ENCODE measurements around the gene ZNF354C.

Gene ZNF354C

DNA sequence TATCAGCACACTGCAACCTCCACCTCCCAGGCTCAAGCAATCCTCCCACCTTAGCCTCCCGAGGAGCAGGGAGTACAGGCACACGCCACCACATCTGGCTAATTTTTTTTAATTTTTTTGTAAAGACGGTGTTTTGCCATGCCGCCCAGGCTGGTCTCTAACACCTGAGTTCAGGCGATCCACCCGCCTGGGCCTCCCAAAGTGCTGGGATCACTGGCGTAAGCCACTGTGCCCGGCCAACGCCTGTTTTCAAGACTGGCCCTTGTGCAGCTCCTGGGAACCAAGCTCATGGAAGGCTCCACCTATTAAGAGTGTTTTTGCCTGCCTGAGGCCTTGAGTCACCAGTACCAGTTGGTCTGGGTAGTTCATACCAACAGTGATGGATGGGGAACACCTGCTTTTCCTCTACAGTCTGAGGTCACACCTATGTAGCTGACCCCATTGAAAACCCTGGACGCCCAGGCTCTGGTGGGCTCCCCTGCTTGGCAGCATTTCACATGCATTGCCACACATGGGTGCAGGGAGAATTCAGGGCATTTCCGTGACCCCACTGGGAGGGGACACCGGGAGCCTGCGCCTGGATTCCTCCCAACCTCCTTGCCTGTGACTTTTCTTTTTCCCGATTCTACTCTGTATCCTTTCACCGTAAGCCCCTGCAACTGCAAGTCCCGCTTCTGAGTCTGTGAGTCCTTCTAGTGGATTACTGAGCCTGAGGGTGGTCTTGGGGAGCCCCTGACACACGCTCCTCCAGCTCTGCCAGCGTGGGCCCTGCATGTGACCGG, 63.5 kb downstream of the ZNF354C start:
- no peak for DNase-seq (ENCODE audit: low read depth)
- TF ChIP-seq MYC (IDR thresholded peaks at IDR 0.05; ENCODE audit: low read depth, low read length) (no peak), POLR2A (IDR thresholded peaks at IDR 0.05; ENCODE audit: extremely low read depth, insufficient read length) (no peak)
- TF ChIP-seq, protein P1, sequence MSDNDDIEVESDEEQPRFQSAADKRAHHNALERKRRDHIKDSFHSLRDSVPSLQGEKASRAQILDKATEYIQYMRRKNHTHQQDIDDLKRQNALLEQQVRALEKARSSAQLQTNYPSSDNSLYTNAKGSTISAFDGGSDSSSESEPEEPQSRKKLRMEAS (IDR thresholded peaks at IDR 0.05; ENCODE audit: low read depth, low read length), result no peak
- TF ChIP-seq, protein P2, sequence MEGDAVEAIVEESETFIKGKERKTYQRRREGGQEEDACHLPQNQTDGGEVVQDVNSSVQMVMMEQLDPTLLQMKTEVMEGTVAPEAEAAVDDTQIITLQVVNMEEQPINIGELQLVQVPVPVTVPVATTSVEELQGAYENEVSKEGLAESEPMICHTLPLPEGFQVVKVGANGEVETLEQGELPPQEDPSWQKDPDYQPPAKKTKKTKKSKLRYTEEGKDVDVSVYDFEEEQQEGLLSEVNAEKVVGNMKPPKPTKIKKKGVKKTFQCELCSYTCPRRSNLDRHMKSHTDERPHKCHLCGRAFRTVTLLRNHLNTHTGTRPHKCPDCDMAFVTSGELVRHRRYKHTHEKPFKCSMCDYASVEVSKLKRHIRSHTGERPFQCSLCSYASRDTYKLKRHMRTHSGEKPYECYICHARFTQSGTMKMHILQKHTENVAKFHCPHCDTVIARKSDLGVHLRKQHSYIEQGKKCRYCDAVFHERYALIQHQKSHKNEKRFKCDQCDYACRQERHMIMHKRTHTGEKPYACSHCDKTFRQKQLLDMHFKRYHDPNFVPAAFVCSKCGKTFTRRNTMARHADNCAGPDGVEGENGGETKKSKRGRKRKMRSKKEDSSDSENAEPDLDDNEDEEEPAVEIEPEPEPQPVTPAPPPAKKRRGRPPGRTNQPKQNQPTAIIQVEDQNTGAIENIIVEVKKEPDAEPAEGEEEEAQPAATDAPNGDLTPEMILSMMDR (IDR thresholded peaks at IDR 0.05; ENCODE audit: low read depth, low read length), result no peak
- no peak overlapping the region for H3K4me3 ChIP-seq (ENCODE audit: low read depth, low read length)

DNA sequence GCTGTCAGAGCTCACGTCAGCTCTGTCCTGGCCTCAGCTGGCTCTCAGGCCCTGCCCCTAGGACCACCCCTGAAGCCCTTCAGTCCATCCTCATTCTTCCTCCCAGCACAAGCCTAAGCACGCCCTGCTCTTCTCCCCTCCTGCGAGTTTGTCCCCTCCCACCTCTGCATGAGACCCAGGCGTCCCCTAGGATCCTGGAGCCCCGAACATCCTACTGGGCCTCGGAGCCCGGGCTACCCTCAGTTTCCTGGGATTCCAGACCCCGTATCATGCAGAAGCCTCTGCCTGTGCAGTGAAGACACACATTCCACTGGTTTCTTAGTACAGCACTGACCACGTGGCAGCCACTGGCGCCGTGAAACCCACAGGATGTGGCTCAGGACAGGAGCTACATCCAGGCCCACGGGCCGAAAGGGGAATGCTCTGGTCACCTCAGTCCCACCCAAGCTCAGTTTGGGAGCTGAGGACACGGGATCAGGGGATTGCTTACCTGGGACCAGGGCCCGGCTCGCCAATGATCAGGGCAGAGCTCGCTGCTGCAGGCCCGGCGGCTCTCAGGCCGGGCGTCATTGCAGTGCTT, 64.2 kb downstream of the ZNF354C start:
- no peak for DNase-seq (ENCODE audit: low read depth)
- no peak overlapping the region for H3K4me3 ChIP-seq (ENCODE audit: low read depth, low read length)
- TF ChIP-seq POLR2A (IDR thresholded peaks at IDR 0.05; ENCODE audit: extremely low read depth, insufficient read length) (no peak), MYC (IDR thresholded peaks at IDR 0.05; ENCODE audit: low read depth, low read length) (no peak)
- TF ChIP-seq, protein P1 (IDR thresholded peaks at IDR 0.05; ENCODE audit: low read depth, low read length), result no peak
- TF ChIP-seq, protein P2 (IDR thresholded peaks at IDR 0.05; ENCODE audit: low read depth, low read length), result no peak

DNA sequence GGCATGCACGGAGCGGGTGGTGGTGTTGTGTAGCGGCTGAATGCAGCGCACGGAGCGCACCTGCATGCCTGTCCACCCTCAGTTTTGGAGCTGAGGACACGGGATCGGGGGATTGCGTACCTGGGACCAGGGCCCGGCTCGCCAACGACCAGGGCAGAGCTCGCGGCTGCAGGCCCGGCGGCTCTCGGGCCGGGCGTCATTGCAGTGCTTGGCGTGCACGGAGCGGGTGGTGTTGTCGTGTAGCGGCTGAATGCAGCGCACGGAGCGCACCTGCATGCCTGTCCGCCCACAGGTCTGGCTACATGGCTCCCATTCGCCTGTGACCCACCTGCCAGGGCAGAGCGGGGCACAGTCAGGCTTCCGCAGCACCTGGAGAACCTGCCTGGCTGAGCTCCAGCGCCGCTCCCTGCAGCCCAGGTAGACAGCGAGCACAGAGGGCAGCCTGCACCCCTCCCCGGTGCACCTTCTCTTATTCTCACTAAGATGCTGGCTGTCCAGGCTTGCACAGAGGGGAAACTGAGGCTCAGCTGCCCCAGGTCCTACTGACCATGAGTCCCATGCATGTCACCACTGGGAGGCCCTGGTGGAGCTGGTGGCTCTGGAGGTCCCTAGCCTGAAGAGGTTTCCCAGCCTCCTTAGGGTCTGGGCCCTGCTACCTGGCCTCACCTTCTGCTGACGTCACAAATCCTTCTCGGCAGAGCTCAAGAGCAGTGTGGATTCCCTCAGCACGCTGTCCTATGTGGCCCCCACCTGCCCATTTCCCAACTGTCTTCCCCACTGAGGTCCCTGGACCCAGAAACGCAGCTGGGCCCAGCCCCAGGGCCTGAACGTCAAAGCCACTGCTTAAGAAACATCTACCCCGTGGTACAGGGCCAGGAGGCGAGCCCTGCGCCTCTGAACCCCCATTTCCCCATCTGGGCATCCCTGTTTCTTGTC, 64.9 kb downstream of the ZNF354C start:
- no peak for DNase-seq (ENCODE audit: low read depth)
- TF ChIP-seq MYC (IDR thresholded peaks at IDR 0.05; ENCODE audit: low read depth, low read length) (no peak), POLR2A (IDR thresholded peaks at IDR 0.05; ENCODE audit: extremely low read depth, insufficient read length) (no peak)
- TF ChIP-seq, protein P2 (IDR thresholded peaks at IDR 0.05; ENCODE audit: low read depth, low read length), result no peak
- TF ChIP-seq, protein P1 (IDR thresholded peaks at IDR 0.05; ENCODE audit: low read depth, low read length), result no peak

DNA sequence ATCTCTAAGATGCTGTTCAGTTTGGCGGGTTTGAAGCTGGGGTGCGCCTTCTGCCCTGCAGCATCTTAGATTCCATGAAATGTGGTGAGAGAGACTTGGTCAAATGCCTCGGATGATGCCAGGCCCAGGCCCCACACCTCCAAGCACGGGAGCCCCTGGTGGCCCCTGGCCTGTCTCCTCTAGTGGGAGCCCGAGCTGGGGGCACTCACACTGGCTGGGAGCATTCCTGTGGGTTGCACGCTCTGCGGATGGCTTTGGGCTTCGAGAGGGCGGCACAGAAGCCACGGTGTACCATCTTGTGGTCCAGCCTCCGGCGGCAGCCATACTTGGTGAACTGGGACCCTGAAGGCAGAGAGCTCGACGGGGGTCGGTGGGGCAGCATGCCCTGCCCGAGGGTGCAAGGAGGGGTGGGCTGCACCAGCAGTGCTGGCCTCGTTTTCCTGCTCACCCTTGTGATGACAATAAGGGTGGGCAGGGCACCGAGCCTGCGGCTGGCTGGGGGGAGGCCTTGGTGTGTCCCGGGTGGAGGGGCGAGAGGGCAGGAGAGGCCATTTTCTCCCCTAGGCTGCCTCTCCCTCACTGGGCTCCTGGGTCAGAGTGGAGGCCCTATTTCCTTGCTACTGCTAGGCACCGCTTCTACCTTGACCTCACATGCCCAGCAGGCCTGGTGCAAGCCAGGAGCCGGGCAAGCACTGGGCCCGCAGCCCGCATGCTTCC, 65.8 kb downstream of the ZNF354C start:
- TF ChIP-seq, protein P1 (IDR thresholded peaks at IDR 0.05; ENCODE audit: low read depth, low read length), result no peak
- no peak for DNase-seq (ENCODE audit: low read depth)
- H3K4me3 ChIP-seq (ENCODE audit: low read depth, low read length), result no peak overlapping the region

More for the DNA sequence above, 64.9 kb downstream of the ZNF354C start:
- no peak overlapping the region for H3K4me3 ChIP-seq (ENCODE audit: low read depth, low read length)

DNA sequence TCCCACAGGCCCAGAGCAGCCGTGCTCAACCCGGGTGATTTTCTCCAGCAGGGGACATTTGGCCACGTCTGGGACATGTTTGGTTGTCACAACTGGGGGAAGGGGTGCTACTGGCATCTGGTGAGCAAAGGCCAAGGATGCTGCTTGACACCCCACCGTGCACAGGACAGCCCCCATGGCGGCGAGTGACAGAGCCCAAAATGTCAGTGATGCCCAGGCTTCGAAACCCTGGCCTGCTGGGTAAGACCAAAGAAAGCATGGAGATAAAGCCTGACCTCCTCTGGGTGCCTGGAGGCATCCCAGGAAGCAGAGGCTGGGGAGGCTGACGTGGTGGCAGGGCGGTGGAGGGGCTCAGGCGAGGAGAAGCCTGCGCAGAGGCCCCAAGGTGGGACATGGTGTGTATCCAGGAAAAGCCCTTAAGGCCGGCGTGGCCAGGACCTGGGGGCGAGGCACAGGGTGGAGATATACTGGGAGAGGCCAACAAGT, 66.4 kb downstream of the ZNF354C start:
- no peak for TF ChIP-seq POLR2A (IDR thresholded peaks at IDR 0.05; ENCODE audit: extremely low read depth, insufficient read length)
- TF ChIP-seq, protein P1 (IDR thresholded peaks at IDR 0.05; ENCODE audit: low read depth, low read length), result no peak
- TF ChIP-seq MYC (IDR thresholded peaks at IDR 0.05; ENCODE audit: low read depth, low read length), result no peak
- TF ChIP-seq, protein P2 (IDR thresholded peaks at IDR 0.05; ENCODE audit: low read depth, low read length), result no peak
- H3K4me3 ChIP-seq (ENCODE audit: low read depth, low read length), result no peak overlapping the region
- DNase-seq (ENCODE audit: low read depth), result no peak

Measured in NB4 (cell line).